Transverse colon (tissue), 4 donors: ENCODE results near the gene PPP6R3. TPM values are rescaled to one million over a fixed set of nuclear protein-coding genes. Genes with fewer than 3 reads are reported as not detected.

Experiments
- DNase-seq: peaks from one replicate; pipeline ENCODE4 v3.0.0-alpha.2; 2019
- H3K27ac ChIP-seq, 4 donors: fragments of 200-600 bp; sonication (generic); 2 replicates each; pipeline ENCODE4 v1.5.1; 2016 to 2018; ENCODE audit warnings: inconsistent platforms in 4 of 4
- H3K27me3 ChIP-seq: fragments of 200-600 bp; sonication (generic); 2 replicates; pipeline ENCODE4 v1.5.1; 2017; ENCODE audit warnings: inconsistent platforms
- H3K36me3 ChIP-seq, 4 donors: fragments of 200-600 bp; sonication (generic); 2 replicates each; pipeline ENCODE4 v1.5.1; 2017 to 2019; ENCODE audit warnings: inconsistent platforms in 4 of 4
- H3K4me1 ChIP-seq, 4 donors: fragments of 200-600 bp; sonication (generic); 2 replicates each; pipeline ENCODE4 v1.5.1; 2017 to 2020; ENCODE audit warnings: inconsistent platforms in 4 of 4
- H3K4me3 ChIP-seq, 4 donors: fragments of 200-600 bp; sonication (generic); 1 replicate in 1 of 4; 2 replicates in 3 of 4; pipeline versions ENCODE4 v1.5.1 to v1.6.1; 2017 to 2019; ENCODE audit warnings: inconsistent platforms in 4 of 4
- H3K9me3 ChIP-seq, 2 donors: fragments of 200-600 bp; sonication (generic); 2 replicates each; pipeline ENCODE4 v1.5.1; 2017 to 2019; ENCODE audit warnings: inconsistent platforms in 2 of 2
- EP300 ChIP-seq: sonication (generic); formaldehyde crosslinking; IDR thresholded peaks from one replicate; pipeline ENCODE4 v1.6.1; 2017; ENCODE audit warnings: antibody characterized with exemption, low read depth
- POLR2A ChIP-seq: fragments of 450-650 bp; IDR thresholded peaks from one replicate; pipeline ENCODE4 v1.6.1; 2016; ENCODE audit warnings: antibody characterized with exemption, mild to moderate bottlenecking, moderate library complexity
- POLR2AphosphoS5 ChIP-seq, 3 donors: sonication (generic); formaldehyde crosslinking; IDR thresholded peaks; one replicate each; pipeline ENCODE4 v1.6.1; 2016; ENCODE audit warnings: antibody characterized with exemption in 3 of 3
- WGBS, 2 donors: methylation state at CpG; one replicate each; pipeline ENCODE4 v1.1.5; 2018; ENCODE audit warnings: low coverage in 1 of 2; 5-methylcytosine and 5-hydroxymethylcytosine counted together
- in situ Hi-C, 4 donors: fragments of 200-750 bp; cut with MboI; loops; one replicate each; pipeline versions ENCODE4 v1.15.0 to v1.15.1; 2017; ENCODE audit warnings: low sequenced_read_pairs in 3 of 4, low pct_ligation_motif_present in 1 of 4, low pct_unique_long_range_greater_than_20kb in 1 of 4
- intact Hi-C: fragments of 100-400 bp; cut with DNase I; formaldehyde crosslinking; loops from one replicate; pipeline ENCODE4 v1.15.1; 2023; ENCODE audit warnings: low total_unique reads
- total RNA-seq, 4 donors: library from RNA; depleted of rRNA; stranded (reverse); fragments of >200 nt; gene quantifications; one replicate each; pipeline ENCODE4 v1.1.0, GENCODE V29; 2016
- TF ChIP-seq, protein P1 (sequence below), 5 experiments: fragments of 200-600 bp in 3 of 5; fragments of 450-650 bp in 2 of 5; sonication (generic) in 3 of 5; IDR thresholded peaks; 1 replicate in 2 of 5; 2 replicates in 3 of 5; pipeline ENCODE4 v1.5.1; 2016 to 2017; ENCODE audit warnings: antibody characterized with exemption in 5 of 5, inconsistent platforms in 3 of 5, mild to moderate bottlenecking in 2 of 5, moderate library complexity in 1 of 5

Gene PPP6R3
- total RNA-seq, 4 donors from 2014 or later, result 89.8 to 158 (median 117) TPM

GRCh38 chr11:68469122-68469521 lies 8.6 kb downstream of the PPP6R3 start:
- no peak overlapping the region for H3K4me3 ChIP-seq
- no peaks in the 10 kb centered on the region for H3K9me3 ChIP-seq
- peak overlapping the region; percentile 5 to 40 (median 30) for H3K27ac ChIP-seq
- TF ChIP-seq EP300, result no peak
- TF ChIP-seq, protein P1, sequence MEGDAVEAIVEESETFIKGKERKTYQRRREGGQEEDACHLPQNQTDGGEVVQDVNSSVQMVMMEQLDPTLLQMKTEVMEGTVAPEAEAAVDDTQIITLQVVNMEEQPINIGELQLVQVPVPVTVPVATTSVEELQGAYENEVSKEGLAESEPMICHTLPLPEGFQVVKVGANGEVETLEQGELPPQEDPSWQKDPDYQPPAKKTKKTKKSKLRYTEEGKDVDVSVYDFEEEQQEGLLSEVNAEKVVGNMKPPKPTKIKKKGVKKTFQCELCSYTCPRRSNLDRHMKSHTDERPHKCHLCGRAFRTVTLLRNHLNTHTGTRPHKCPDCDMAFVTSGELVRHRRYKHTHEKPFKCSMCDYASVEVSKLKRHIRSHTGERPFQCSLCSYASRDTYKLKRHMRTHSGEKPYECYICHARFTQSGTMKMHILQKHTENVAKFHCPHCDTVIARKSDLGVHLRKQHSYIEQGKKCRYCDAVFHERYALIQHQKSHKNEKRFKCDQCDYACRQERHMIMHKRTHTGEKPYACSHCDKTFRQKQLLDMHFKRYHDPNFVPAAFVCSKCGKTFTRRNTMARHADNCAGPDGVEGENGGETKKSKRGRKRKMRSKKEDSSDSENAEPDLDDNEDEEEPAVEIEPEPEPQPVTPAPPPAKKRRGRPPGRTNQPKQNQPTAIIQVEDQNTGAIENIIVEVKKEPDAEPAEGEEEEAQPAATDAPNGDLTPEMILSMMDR (IDR thresholded peaks at IDR 0.05), result no peak
- TF ChIP-seq POLR2AphosphoS5 (IDR thresholded peaks at IDR 0.05), result no peak
- TF ChIP-seq POLR2A, result no peak
- in situ Hi-C loops (no loop called here), intact Hi-C loops (no loop called here)
- WGBS, 2 donors, result 24 to 39% methylated on average over 2 of the region's 2 CpGs
- no peaks in the 10 kb centered on the region for H3K27me3 ChIP-seq
- no peak for DNase-seq
- H3K36me3 ChIP-seq, result no peaks in the 10 kb centered on the region
- H3K4me1 ChIP-seq, result peaks cover 44 to 89% (median 83%) of the 10 kb centered on the region in 4 donors

GRCh38 chr11:68469642-68470041 lies 9.1 kb downstream of the PPP6R3 start:
- WGBS, 2 donors, result 17 to 78% methylated on average over 1 of the region's 1 CpG
- no peak for DNase-seq
- Histone ChIP-seq H3K36me3 (no peaks in the 10 kb centered on the region), H3K4me3 (no peak overlapping the region), H3K4me1 (peaks cover 47 to 89% (median 83%) of the 10 kb centered on the region in 4 donors), H3K27ac (peak overlapping the region; percentile 5 to 40 (median 30)), H3K9me3 (no peaks in the 10 kb centered on the region), H3K27me3 (no peaks in the 10 kb centered on the region)
- in situ Hi-C loops (no loop called here), intact Hi-C loops (no loop called here)
- TF ChIP-seq POLR2AphosphoS5 (IDR thresholded peaks at IDR 0.05), result no peak
- TF ChIP-seq POLR2A, result no peak
- TF ChIP-seq EP300, result no peak
- TF ChIP-seq, protein P1 (IDR thresholded peaks at IDR 0.05), result no peak

GRCh38 chr11:68470304-68470811 lies 9.8 kb downstream of the PPP6R3 start:
- no peak overlapping the region for H3K4me3 ChIP-seq
- in situ Hi-C loops, result no loop called here

DNA sequence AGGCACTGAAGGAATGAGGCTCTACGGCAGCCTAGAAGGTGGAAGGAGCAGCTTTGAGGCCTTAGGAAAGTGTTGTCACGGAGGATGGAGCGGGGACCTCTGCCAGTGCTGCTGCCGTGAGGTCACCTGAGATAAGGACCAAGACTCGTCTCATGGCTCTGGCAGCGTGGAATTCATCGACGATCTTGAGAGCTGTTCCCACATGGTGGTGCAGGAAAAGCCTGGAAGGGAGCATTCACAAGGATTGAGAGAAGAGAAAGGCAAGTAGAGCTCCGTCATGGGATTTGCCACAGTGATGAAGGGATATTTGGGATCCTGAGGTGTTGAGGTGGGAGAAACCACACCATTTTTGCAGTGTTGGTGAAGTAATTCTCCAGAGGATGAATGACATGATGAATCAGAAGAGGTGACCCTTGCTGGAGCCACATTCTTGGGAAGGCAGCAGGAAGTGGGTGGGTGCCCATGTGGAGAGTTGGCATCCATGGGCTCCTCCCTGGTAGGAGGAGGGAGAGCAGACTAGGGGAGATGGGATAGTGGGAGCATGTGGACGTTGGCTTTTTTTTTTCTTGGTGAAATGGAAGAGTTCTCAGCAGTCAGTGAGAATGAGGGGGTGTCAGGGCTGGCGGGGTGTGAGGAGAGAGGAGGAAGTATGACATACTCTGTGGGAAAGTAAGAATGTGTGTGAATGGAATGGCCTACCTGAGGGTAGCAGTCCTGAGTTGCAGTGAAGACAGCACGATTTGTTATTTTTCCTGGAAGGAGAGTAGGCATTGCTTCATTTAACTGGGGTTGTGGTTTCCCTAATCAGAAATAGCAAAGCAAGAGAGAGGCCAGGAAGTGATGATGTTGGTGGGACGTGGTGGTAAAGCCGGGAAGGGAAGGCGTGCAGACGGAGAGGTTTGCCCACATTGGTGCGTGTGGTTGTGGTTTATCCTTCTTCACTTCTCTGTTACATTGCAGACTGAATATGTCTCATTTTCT lies 11.1 kb downstream of the PPP6R3 start:
- H3K4me3 ChIP-seq, result no peak overlapping the region

More at GRCh38 chr11:68470304-68470811, 9.8 kb downstream of the PPP6R3 start:
- TF ChIP-seq POLR2A, result no peak
- Histone ChIP-seq H3K4me1 (peaks cover 41 to 84% (median 78%) of the 10 kb centered on the region in 4 donors), H3K9me3 (no peaks in the 10 kb centered on the region), H3K27ac (no peak overlapping the region), H3K27me3 (no peaks in the 10 kb centered on the region), H3K36me3 (no peaks in the 10 kb centered on the region)
- no peak for DNase-seq
- intact Hi-C loops, result no loop called here
- 93 to 94% methylated on average over 4 of the region's 4 CpGs for WGBS, 2 donors

More for the DNA sequence above, 11.1 kb downstream of the PPP6R3 start:
- WGBS, 2 donors, result 72 to 81% methylated on average over 12 to 17 of the region's 17 CpGs
- intact Hi-C loops, result no loop called here
- Histone ChIP-seq H3K27me3 (no peaks in the 10 kb centered on the region), H3K4me1 (peaks cover 39 to 77% (median 70%) of the 10 kb centered on the region in 4 donors), H3K36me3 (no peaks in the 10 kb centered on the region), H3K27ac (no peak overlapping the region), H3K9me3 (no peaks in the 10 kb centered on the region)
- no peak for DNase-seq
- TF ChIP-seq POLR2A (no peak), EP300 (no peak), POLR2AphosphoS5 (IDR thresholded peaks at IDR 0.05) (no peak)
- TF ChIP-seq, protein P1 (IDR thresholded peaks at IDR 0.05), result no peak
- in situ Hi-C loops, result no loop called here
